ENCODE measurements around the gene CARMIL1.

- TF ChIP-seq, protein P1, sequence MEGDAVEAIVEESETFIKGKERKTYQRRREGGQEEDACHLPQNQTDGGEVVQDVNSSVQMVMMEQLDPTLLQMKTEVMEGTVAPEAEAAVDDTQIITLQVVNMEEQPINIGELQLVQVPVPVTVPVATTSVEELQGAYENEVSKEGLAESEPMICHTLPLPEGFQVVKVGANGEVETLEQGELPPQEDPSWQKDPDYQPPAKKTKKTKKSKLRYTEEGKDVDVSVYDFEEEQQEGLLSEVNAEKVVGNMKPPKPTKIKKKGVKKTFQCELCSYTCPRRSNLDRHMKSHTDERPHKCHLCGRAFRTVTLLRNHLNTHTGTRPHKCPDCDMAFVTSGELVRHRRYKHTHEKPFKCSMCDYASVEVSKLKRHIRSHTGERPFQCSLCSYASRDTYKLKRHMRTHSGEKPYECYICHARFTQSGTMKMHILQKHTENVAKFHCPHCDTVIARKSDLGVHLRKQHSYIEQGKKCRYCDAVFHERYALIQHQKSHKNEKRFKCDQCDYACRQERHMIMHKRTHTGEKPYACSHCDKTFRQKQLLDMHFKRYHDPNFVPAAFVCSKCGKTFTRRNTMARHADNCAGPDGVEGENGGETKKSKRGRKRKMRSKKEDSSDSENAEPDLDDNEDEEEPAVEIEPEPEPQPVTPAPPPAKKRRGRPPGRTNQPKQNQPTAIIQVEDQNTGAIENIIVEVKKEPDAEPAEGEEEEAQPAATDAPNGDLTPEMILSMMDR (conservative IDR thresholded peaks at IDR 0.05 in 1 of 2, IDR thresholded peaks at IDR 0.05 in 1 of 2; ENCODE audit: extremely low read depth in 1 of 2, insufficient read depth in 1 of 2, low read depth in 1 of 2, low read length in 2 of 2): no peak
- TF ChIP-seq EZH2 (IDR thresholded peaks at IDR 0.05; ENCODE audit: borderline replicate concordance, low read length): no peak
Measured at GRCh38 chr6:25439368-25439767, 160.2 kb downstream of the CARMIL1 start.
